ENCODE measurements around the gene ECI2.

GRCh38 chr6:4125500-4125899, 9.9 kb downstream of the ECI2 start:
- TF ChIP-seq CTCF (IDR thresholded peaks at IDR 0.05) (no peak), POLR2AphosphoS5 (IDR thresholded peaks at IDR 0.05) (no peak), POLR2A (IDR thresholded peaks at IDR 0.05) (no peak), EP300 (IDR thresholded peaks at IDR 0.05; ENCODE audit: low read depth) (no peak)

All from transverse colon (tissue), 4 donors.